H1 (cell line): ENCODE measurements around the gene PPOX. TPM values are rescaled to one million over a fixed set of nuclear protein-coding genes. Genes with fewer than 3 reads are reported as not detected.

Experiments used
- ASH2L ChIP-seq: fragments of 200-600, 300-600 bp; sonication (generic); IDR thresholded peaks from one replicate; pipeline ENCODE4 v1.7.1; 2017; ENCODE audit warnings: low read length
- CBX8 ChIP-seq: fragments of 300-800, 300-1000 bp; sonication (generic); IDR thresholded peaks from 2 replicates; pipeline ENCODE4 v1.7.1; 2016; ENCODE audit warnings: low read depth, low read length, borderline replicate concordance
- CHD2 ChIP-seq: IDR thresholded peaks from 2 replicates; pipeline ENCODE4 v1.6.1; 2012; ENCODE audit warnings: low read length, improper control_type of control experiment
- CREB1 ChIP-seq: IDR thresholded peaks from 2 replicates; pipeline ENCODE4 v1.6.1; 2012; ENCODE audit warnings: inconsistent platforms
- CTBP2 ChIP-seq: IDR thresholded peaks from 2 replicates; pipeline ENCODE4 v1.7.0; 2011; ENCODE audit warnings: borderline replicate concordance, mild to moderate bottlenecking, moderate library complexity, mixed read lengths, low read length; ENCODE audit not compliant: insufficient read depth, insufficient read length
- EP300 ChIP-seq, 2 experiments: IDR thresholded peaks; 1 replicate in 1 of 2; 2 replicates in 1 of 2; pipeline ENCODE4 v1.6.1; 2011 to 2012; ENCODE audit warnings: low read depth in 2 of 2, low read length in 2 of 2, mild to moderate bottlenecking in 2 of 2, borderline replicate concordance in 1 of 2, inconsistent platforms in 1 of 2, moderate library complexity in 1 of 2
- HDAC2 ChIP-seq, 2 experiments: fragments of 300-600 bp in 1 of 2; sonication (generic) in 1 of 2; IDR thresholded peaks; 2 replicates each; pipeline ENCODE4 v1.6.1; 2011 to 2012; ENCODE audit warnings: low read depth in 2 of 2, low read length in 2 of 2, mild to moderate bottlenecking in 2 of 2, moderate library complexity in 2 of 2, borderline replicate concordance in 1 of 2, inconsistent platforms in 1 of 2
- JUND ChIP-seq: IDR thresholded peaks from 2 replicates; pipeline ENCODE4 v1.6.1; 2011; ENCODE audit warnings: mild to moderate bottlenecking, improper control_type of control experiment, low read length
- KDM5A ChIP-seq: fragments of 200-600 bp; IDR thresholded peaks from 2 replicates; pipeline ENCODE4 v1.7.1; 2012; ENCODE audit warnings: mild to moderate bottlenecking, low read length, inconsistent platforms, mixed read lengths
- MAFK ChIP-seq: IDR thresholded peaks from 2 replicates; pipeline ENCODE4 v1.6.1; 2012; ENCODE audit warnings: low read depth, mild to moderate bottlenecking, improper control_type of control experiment, low read length
- NANOG ChIP-seq: IDR thresholded peaks from 2 replicates; pipeline ENCODE4 v1.6.1; 2011; ENCODE audit warnings: low read length, low read depth, mild to moderate bottlenecking, inconsistent platforms; ENCODE audit not compliant: insufficient read depth, poor library complexity, severe bottlenecking
- PHF8 ChIP-seq: fragments of 200-600 bp; sonication (generic); conservative IDR thresholded peaks from 2 replicates; pipeline ENCODE4 v1.7.1; 2012; ENCODE audit warnings: low read depth, mild to moderate bottlenecking, inconsistent platforms, low read length, moderate library complexity
- POLR2A ChIP-seq, 2 experiments: IDR thresholded peaks; 1 replicate in 1 of 2; 2 replicates in 1 of 2; pipeline ENCODE4 v1.6.1; 2011; ENCODE audit warnings: low read depth in 2 of 2, low read length in 2 of 2, mild to moderate bottlenecking in 2 of 2; ENCODE audit errors: control extremely low read depth in 1 of 2
- POLR2AphosphoS5 ChIP-seq: IDR thresholded peaks from 2 replicates; pipeline ENCODE4 v1.6.1; 2011; ENCODE audit warnings: low read depth, low read length
- RBBP5 ChIP-seq: IDR thresholded peaks from 2 replicates; pipeline ENCODE4 v1.7.1; 2012; ENCODE audit warnings: low read depth, mild to moderate bottlenecking, inconsistent platforms, low read length, moderate library complexity, borderline replicate concordance
- RNF2 ChIP-seq: fragments of 200-900, 300-1000 bp; sonication (generic); IDR thresholded peaks from 2 replicates; pipeline ENCODE4 v1.7.1; 2016; ENCODE audit warnings: borderline replicate concordance, low read depth, mild to moderate bottlenecking, antibody characterized with exemption, low read length; ENCODE audit not compliant: poor library complexity, severe bottlenecking; ENCODE audit errors: missing control alignments
- SP1 ChIP-seq: IDR thresholded peaks from 2 replicates; pipeline ENCODE4 v1.6.1; 2011; ENCODE audit warnings: low read depth, low read length
- SP4 ChIP-seq: IDR thresholded peaks from 2 replicates; pipeline ENCODE4 v1.6.1; 2012; ENCODE audit warnings: low read length, inconsistent platforms
- SRF ChIP-seq: IDR thresholded peaks from 2 replicates; pipeline ENCODE4 v1.6.1; 2011; ENCODE audit warnings: mild to moderate bottlenecking, low read depth, low read length, moderate library complexity
- TAF7 ChIP-seq: optimal IDR thresholded peaks from 2 replicates; pipeline ENCODE3; 2011; ENCODE audit warnings: low read depth, mild to moderate bottlenecking, inconsistent platforms, low read length, moderate library complexity, borderline replicate concordance
- YY1 ChIP-seq: IDR thresholded peaks from 2 replicates; pipeline ENCODE4 v1.6.1; 2011; ENCODE audit warnings: low read depth, mild to moderate bottlenecking, low read length
- polyA plus RNA-seq, 7 experiments: library from polyadenylated mRNA; depleted of rRNA in 3 of 7; stranded (reverse) in 5 of 7; unstranded in 2 of 7; fragments of >200 nt in 5 of 7; fragments of 200-250 nt in 2 of 7; gene quantifications; 1 replicate in 5 of 7; 2 replicates in 1 of 7; 4 replicates in 1 of 7; pipeline versions ENCODE4 v1.2.1 to v1.2.3, GENCODE V29; 2011 to 2013; ENCODE audit warnings: missing spikeins in 2 of 7, mixed read lengths in 2 of 7
- total RNA-seq: library from RNA; stranded (reverse); fragmentation: NEBNext Ultra II Directional; extraction: Animal tissue kit (Norgen Biotek cat#: 25700); gene quantifications from 2 replicates; pipeline ENCODE4 v1.2.1, GENCODE V29; 2021
- TF ChIP-seq, protein P1 (sequence below): IDR thresholded peaks from 2 replicates; pipeline ENCODE4 v1.6.1; 2011; ENCODE audit warnings: low read depth, mild to moderate bottlenecking, low read length; ENCODE audit not compliant: insufficient read depth
- TF ChIP-seq, protein P2 (sequence below): IDR thresholded peaks from 2 replicates; pipeline ENCODE4 v1.6.1; 2012; ENCODE audit warnings: inconsistent platforms

PPOX gene
- total and polyA plus RNA-seq, 2 of the 8 experiments (the other 6 are each of a cell fraction or from before 2014, with no cell fraction given): 39.4 to 40.4 TPM

DNA sequence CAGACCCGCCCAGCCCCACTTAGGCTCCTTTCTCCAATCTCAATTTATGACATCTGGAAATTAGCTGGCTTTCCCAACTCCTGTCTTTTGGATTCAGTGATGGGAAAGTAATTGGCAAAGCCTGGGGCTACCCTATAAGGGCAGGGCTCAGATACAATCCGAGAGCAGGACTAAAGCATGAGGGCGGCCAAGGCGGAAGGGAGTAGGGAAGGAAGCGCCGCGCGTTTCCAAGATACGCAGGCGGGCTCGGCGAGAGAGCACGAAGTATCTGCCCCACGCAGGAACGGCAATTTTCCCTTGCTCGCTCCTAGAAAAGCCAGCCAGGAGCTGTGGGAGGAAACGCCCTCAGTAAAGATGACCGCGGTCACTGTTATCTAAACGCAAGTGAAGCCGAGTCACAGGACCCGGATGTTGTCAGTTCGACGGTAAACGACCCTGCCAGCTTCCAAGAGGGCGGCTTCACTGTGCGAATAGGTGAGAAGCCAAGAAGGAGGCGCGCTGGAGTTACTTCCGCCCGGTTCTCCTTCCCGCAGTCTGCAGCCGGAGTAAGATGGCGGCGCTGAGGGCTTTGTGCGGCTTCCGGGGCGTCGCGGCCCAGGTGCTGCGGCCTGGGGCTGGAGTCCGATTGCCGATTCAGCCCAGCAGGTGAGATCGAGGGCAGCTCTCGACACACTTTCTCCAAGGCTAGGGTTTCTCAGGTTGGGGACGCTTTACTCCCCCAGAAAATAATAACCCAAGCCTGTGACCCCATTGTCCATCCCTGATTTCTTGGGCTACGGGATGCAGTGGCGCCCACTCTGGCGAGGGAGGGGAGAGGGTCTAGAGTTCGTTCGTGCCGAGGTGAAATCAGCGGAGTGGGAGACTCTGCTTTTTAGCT lies 35.8 kb downstream of the PPOX start, which contains the start of gene NDUFS2 (continued):
- no peak for TF ChIP-seq RNF2
- TF ChIP-seq EP300 (IDR thresholded peaks at IDR 0.05; ENCODE audit: borderline replicate concordance in 1 of 2, low read depth in 2 of 2, low read length in 2 of 2): no peak
- TF ChIP-seq JUND: no peak
- TF ChIP-seq RBBP5: no peak
- peak; percentile 97 to 99 for TF ChIP-seq POLR2A (IDR thresholded peaks at IDR 0.05; ENCODE audit: control extremely low read depth in 1 of 2, low read depth in 2 of 2, low read length in 2 of 2)
- peak in 1 of 2 experiments; percentile 54; a peak in 1 of 4 replicates for TF ChIP-seq HDAC2 (IDR thresholded peaks at IDR 0.05; ENCODE audit: borderline replicate concordance in 1 of 2, low read depth in 2 of 2, low read length in 2 of 2)
- TF ChIP-seq MAFK: no peak; the same call in 1 of the 2 replicates
- no peak for TF ChIP-seq SRF
- peak; percentile 93 for TF ChIP-seq ASH2L
- TF ChIP-seq, protein P1, sequence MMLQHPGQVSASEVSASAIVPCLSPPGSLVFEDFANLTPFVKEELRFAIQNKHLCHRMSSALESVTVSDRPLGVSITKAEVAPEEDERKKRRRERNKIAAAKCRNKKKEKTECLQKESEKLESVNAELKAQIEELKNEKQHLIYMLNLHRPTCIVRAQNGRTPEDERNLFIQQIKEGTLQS: no peak
- no peak for TF ChIP-seq CBX8
- peak; percentile 94 for TF ChIP-seq TAF7
- TF ChIP-seq YY1: peak; percentile 100
- 0 out of 2 replicates have a peak, but pooled peaks have one; percentile 7 for TF ChIP-seq SP1
- TF ChIP-seq NANOG: no peak
- no peak for TF ChIP-seq CTBP2
- peak; percentile 74; the same call in 1 of the 2 replicates for TF ChIP-seq SP4
- TF ChIP-seq POLR2AphosphoS5: peak; percentile 92
- TF ChIP-seq KDM5A: peak; percentile 65
- TF ChIP-seq CHD2: 0 out of 2 replicates have a peak, but pooled peaks have one; percentile 39
- TF ChIP-seq, protein P2, sequence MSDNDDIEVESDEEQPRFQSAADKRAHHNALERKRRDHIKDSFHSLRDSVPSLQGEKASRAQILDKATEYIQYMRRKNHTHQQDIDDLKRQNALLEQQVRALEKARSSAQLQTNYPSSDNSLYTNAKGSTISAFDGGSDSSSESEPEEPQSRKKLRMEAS: peak; percentile 27; the same call in 1 of the 2 replicates
- peak; percentile 80 for TF ChIP-seq CREB1
- peak; percentile 97 for TF ChIP-seq PHF8
